ENCODE measurements around the gene MCF2L2. TPM values are rescaled to one million over a fixed set of nuclear protein-coding genes. Genes with fewer than 3 reads are reported as not detected.

The MCF2L2 gene
- total and polyA plus RNA-seq, 9 of the 15 experiments (the other 6 are each of a cell fraction or from before 2014, with no cell fraction given), result 0.56 to 4.2 (median 3.0) TPM

DNA sequence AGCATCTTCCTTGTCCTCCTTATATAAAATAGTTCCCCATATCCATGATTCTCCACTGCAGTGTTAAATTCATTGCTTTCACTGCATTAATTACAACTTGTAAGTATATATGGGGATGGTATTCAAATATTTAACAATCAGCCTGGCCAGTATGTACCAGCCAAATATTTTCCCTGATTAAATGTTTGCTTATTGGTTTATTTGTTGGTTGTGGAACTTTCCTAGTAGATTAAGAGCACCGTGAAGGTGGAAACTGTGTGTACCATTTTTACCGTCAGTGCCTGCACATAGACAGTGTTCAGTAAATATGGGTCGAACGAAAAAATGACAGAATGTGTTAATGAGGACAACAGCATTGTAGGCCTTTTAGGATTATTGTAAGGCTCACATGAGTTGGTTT is 272.9 kb downstream of the MCF2L2 start:
- ChIA-PET CTCF (ENCODE audit: low intra/inter-chr PET ratio) (no interaction called here), POLR2A (interaction anchor here (1.0 kb wide), 1 partner anchor 10 kb away, joined by 3 read pairs; no protein-coding TSS in a partner anchor)
- H3K27ac ChIP-seq (ENCODE audit: extremely low read depth, low read depth, low read length), result no peak overlapping the region
- no peak overlapping the region for H3K9ac ChIP-seq (ENCODE audit: insufficient read depth in 1 of 2, low read depth in 2 of 2, low read length in 2 of 2)
- no peaks in the 10 kb centered on the region for H3K36me3 ChIP-seq (ENCODE audit: control insufficient read depth, insufficient read depth, low read length)
- FAIRE-seq, result no peak
- in situ Hi-C loops (cut with MboI), result no loop called here
- 42% methylated on average over 4 of the region's 4 CpGs for WGBS (ENCODE audit: insufficient coverage, low coverage, missing lambda C conversion rate)
- no peak for ATAC-seq
- peaks cover 6 to 19% of the 10 kb centered on the region in 2 experiments for H3K27me3 ChIP-seq (ENCODE audit: control insufficient read depth in 2 of 2, insufficient read depth in 2 of 2, low read length in 2 of 2)
- intact Hi-C loops (cut with micrococcal nuclease), result no loop called here
- no peaks in the 10 kb centered on the region; a peak in 2 of 5 replicates for H3K4me1 ChIP-seq (replicated peaks in 1 of 2; ENCODE audit: control insufficient read depth in 2 of 2, insufficient read depth in 2 of 2, low read length in 2 of 2)
- no peaks in the 10 kb centered on the region for H3K9me3 ChIP-seq (replicated peaks; ENCODE audit: control insufficient read depth, insufficient read depth, low read depth, low read length)
- no TSS peak for BruUV-seq (replicated peaks)
- no peak overlapping the region for H2AFZ ChIP-seq (ENCODE audit: low read depth, low read length)
- no peak overlapping the region for H3K4me3 ChIP-seq
- no peak overlapping the region for H3K4me2 ChIP-seq (ENCODE audit: insufficient read depth, low read length)
- DNase-seq (ENCODE audit: extremely low read depth in 1 of 4, low spot score in 3 of 4), result no peak
- H4K20me1 ChIP-seq (replicated peaks; ENCODE audit: control insufficient read depth, insufficient read depth, low read length), result no peaks in the 10 kb centered on the region
- no peaks in the 10 kb centered on the region for H3K79me2 ChIP-seq (ENCODE audit: control insufficient read depth, insufficient read depth, low read length)
- no peaks in the 10 kb centered on the region for H3K9me1 ChIP-seq (ENCODE audit: control insufficient read depth, insufficient read depth, low read length)
- TF ChIP-seq SRSF3 (IDR thresholded peaks at IDR 0.05; ENCODE audit: insufficient read depth, low read length) (no peak), HMG20B (CRISPR knock-in tag; IDR thresholded peaks at IDR 0.05) (no peak), PREB (CRISPR knock-in tag; IDR thresholded peaks at IDR 0.05) (no peak), USF1 (CRISPR knock-in tag; IDR thresholded peaks at IDR 0.05) (no peak), SMARCB1 (IDR thresholded peaks at IDR 0.05; ENCODE audit: insufficient read length, low read depth) (no peak), MTA3 (IDR thresholded peaks at IDR 0.05; ENCODE audit: borderline replicate concordance) (no peak), SRSF9 (IDR thresholded peaks at IDR 0.05; ENCODE audit: borderline replicate concordance, low read depth, low read length) (no peak), ZFP36 (IDR thresholded peaks at IDR 0.05; ENCODE audit: low read depth, low read length, partially characterized antibody) (no peak), ZNF778 (CRISPR knock-in tag; IDR thresholded peaks at IDR 0.05) (no peak), KAT8 (IDR thresholded peaks at IDR 0.05; ENCODE audit: low read depth) (no peak)
- TF ChIP-seq, protein P1, sequence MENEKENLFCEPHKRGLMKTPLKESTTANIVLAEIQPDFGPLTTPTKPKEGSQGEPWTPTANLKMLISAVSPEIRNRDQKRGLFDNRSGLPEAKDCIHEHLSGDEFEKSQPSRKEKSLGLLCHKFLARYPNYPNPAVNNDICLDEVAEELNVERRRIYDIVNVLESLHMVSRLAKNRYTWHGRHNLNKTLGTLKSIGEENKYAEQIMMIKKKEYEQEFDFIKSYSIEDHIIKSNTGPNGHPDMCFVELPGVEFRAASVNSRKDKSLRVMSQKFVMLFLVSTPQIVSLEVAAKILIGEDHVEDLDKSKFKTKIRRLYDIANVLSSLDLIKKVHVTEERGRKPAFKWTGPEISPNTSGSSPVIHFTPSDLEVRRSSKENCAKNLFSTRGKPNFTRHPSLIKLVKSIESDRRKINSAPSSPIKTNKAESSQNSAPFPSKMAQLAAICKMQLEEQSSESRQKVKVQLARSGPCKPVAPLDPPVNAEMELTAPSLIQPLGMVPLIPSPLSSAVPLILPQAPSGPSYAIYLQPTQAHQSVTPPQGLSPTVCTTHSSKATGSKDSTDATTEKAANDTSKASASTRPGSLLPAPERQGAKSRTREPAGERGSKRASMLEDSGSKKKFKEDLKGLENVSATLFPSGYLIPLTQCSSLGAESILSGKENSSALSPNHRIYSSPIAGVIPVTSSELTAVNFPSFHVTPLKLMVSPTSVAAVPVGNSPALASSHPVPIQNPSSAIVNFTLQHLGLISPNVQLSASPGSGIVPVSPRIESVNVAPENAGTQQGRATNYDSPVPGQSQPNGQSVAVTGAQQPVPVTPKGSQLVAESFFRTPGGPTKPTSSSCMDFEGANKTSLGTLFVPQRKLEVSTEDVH (IDR thresholded peaks at IDR 0.05; ENCODE audit: low read depth, partially characterized antibody), result no peak
- TF ChIP-seq, protein P2, sequence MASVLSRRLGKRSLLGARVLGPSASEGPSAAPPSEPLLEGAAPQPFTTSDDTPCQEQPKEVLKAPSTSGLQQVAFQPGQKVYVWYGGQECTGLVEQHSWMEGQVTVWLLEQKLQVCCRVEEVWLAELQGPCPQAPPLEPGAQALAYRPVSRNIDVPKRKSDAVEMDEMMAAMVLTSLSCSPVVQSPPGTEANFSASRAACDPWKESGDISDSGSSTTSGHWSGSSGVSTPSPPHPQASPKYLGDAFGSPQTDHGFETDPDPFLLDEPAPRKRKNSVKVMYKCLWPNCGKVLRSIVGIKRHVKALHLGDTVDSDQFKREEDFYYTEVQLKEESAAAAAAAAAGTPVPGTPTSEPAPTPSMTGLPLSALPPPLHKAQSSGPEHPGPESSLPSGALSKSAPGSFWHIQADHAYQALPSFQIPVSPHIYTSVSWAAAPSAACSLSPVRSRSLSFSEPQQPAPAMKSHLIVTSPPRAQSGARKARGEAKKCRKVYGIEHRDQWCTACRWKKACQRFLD (CRISPR knock-in tag; IDR thresholded peaks at IDR 0.05), result no peak
- TF ChIP-seq, protein P3, sequence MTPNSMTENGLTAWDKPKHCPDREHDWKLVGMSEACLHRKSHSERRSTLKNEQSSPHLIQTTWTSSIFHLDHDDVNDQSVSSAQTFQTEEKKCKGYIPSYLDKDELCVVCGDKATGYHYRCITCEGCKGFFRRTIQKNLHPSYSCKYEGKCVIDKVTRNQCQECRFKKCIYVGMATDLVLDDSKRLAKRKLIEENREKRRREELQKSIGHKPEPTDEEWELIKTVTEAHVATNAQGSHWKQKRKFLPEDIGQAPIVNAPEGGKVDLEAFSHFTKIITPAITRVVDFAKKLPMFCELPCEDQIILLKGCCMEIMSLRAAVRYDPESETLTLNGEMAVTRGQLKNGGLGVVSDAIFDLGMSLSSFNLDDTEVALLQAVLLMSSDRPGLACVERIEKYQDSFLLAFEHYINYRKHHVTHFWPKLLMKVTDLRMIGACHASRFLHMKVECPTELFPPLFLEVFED (CRISPR knock-in tag; conservative IDR thresholded peaks at IDR 0.05), result no peak
- TF ChIP-seq, protein P4, sequence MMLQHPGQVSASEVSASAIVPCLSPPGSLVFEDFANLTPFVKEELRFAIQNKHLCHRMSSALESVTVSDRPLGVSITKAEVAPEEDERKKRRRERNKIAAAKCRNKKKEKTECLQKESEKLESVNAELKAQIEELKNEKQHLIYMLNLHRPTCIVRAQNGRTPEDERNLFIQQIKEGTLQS (IDR thresholded peaks at IDR 0.05), result no peak
- TF ChIP-seq, protein P4 (CRISPR knock-in tag; conservative IDR thresholded peaks at IDR 0.05), result no peak
